ENCODE results near the gene ARL6. TPM values are rescaled to one million over a fixed set of nuclear protein-coding genes. Genes with fewer than 3 reads are reported as not detected.
A peak's percentile ranks its signal among the peaks of the same experiment; 100 is the strongest.

The ARL6 gene
- total RNA-seq, 1 donor from 2014 or later, result 8.5 TPM

- H3K27ac Mint-ChIP-seq (ENCODE audit: unreplicated experiment), result no peak overlapping the region
- peaks cover 23% of the 10 kb centered on the region for H3K4me1 Mint-ChIP-seq (ENCODE audit: unreplicated experiment)
- no peaks in the 10 kb centered on the region for H3K9me3 Mint-ChIP-seq (ENCODE audit: unreplicated experiment)
- peak overlapping the region; percentile 92 for H3K4me3 Mint-ChIP-seq (ENCODE audit: unreplicated experiment)
- H3K36me3 Mint-ChIP-seq (ENCODE audit: low read depth, unreplicated experiment), result peaks cover 4% of the 10 kb centered on the region
- H3K27me3 Mint-ChIP-seq (ENCODE audit: unreplicated experiment), result peaks cover 17% of the 10 kb centered on the region
- no peak for DNase-seq (ENCODE audit: low spot score)
- TF ChIP-seq CTCF (IDR thresholded peaks at IDR 0.05; ENCODE audit: unreplicated experiment), result no peak
Observed at GRCh38 chr3:97820780-97821179, 56.2 kb downstream of the ARL6 start.

DNA sequence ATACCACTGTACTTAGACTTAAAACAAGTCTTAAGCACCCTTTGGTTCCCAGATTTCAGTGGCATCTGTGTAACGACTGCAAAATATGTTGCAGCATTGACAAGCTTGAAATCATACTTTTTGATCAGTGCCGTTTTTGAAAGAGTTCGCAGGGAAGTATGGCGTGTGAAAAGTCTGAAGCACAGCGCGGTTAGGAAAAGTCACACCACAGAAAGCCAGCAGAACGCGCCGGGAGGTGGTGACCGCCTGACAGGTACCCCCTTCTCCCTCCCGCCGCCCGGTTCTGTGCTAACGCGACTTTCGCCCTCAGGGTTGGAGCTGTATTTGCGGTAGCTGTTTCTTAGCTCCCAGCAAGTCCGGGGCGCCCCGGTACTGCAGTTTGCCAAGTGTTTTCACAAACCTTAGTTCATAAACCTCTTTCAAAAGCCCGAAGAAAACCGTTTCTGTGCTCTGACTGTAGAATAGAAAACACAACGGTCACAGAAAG lies 56.8 kb downstream of the ARL6 start:
- Mint-ChIP-seq H3K4me3 (ENCODE audit: unreplicated experiment) (peak overlapping the region; percentile 92), H3K4me1 (ENCODE audit: unreplicated experiment) (peaks cover 23% of the 10 kb centered on the region), H3K27ac (ENCODE audit: unreplicated experiment) (peak overlapping the region; percentile 63), H3K36me3 (ENCODE audit: low read depth, unreplicated experiment) (peaks cover 4% of the 10 kb centered on the region), H3K27me3 (ENCODE audit: unreplicated experiment) (peaks cover 17% of the 10 kb centered on the region), H3K9me3 (ENCODE audit: unreplicated experiment) (no peaks in the 10 kb centered on the region)
- peak; percentile 43 for DNase-seq (ENCODE audit: low spot score)
- no peak for TF ChIP-seq CTCF (IDR thresholded peaks at IDR 0.05; ENCODE audit: unreplicated experiment)

DNA sequence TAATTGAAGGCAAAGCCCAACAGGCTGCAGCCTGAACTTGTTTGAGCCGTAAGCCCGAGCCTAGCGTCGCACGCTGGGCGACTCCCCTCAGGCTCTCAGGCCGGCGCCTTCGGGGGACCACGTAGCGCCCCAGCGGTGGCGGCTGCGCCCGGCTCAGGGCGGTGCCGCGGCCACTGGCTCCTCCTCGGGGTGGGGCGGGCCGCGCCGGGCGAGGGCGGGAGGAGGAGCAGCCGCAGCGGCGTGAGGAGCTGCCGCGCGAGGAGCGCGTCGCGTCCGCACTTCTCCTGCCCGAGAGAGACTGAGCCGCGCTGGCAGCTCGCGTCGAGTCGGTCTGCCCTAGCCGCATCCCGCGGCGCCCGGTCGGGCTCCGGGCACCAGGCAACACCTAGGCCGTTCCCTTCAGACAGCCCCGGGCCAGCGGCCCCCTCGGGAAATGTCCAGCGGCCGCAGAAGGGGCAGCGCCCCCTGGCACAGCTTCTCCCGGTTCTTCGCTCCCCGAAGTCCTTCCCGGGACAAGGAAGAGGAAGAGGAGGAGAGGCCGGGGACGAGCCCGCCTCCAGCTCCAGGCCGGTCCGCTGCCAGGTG lies 57.3 kb downstream of the ARL6 start, which contains the start of gene CRYBG3:
CRYBG3 (plus strand) TSS at position 238 of the 585 bp plus-strand sequence; CDS start at position 434, 196 bp downstream.
- H3K27me3 Mint-ChIP-seq (ENCODE audit: unreplicated experiment), result peaks cover 17% of the 10 kb centered on the region
- peaks cover 23% of the 10 kb centered on the region for H3K4me1 Mint-ChIP-seq (ENCODE audit: unreplicated experiment)
- no peak for TF ChIP-seq CTCF (IDR thresholded peaks at IDR 0.05; ENCODE audit: unreplicated experiment)
- DNase-seq (ENCODE audit: low spot score), result peak; percentile 84
- H3K36me3 Mint-ChIP-seq (ENCODE audit: low read depth, unreplicated experiment), result peaks cover 4% of the 10 kb centered on the region
- H3K9me3 Mint-ChIP-seq (ENCODE audit: unreplicated experiment), result no peaks in the 10 kb centered on the region
- H3K27ac Mint-ChIP-seq (ENCODE audit: unreplicated experiment), result peak within 1 kb of the TSS; percentile 97
- H3K4me3 Mint-ChIP-seq (ENCODE audit: unreplicated experiment), result peak within 1 kb of the TSS; percentile 100

- H3K27me3 Mint-ChIP-seq (ENCODE audit: unreplicated experiment), result peaks cover 17% of the 10 kb centered on the region
- H3K4me3 Mint-ChIP-seq (ENCODE audit: unreplicated experiment), result peak overlapping the region; percentile 100
- peak overlapping the region; percentile 97 for H3K27ac Mint-ChIP-seq (ENCODE audit: unreplicated experiment)
- no peak for TF ChIP-seq CTCF (IDR thresholded peaks at IDR 0.05; ENCODE audit: unreplicated experiment)
- H3K36me3 Mint-ChIP-seq (ENCODE audit: low read depth, unreplicated experiment), result peaks cover 4% of the 10 kb centered on the region
- H3K9me3 Mint-ChIP-seq (ENCODE audit: unreplicated experiment), result no peaks in the 10 kb centered on the region
- peaks cover 23% of the 10 kb centered on the region for H3K4me1 Mint-ChIP-seq (ENCODE audit: unreplicated experiment)
- DNase-seq (ENCODE audit: low spot score), result peak; percentile 63
Observed at GRCh38 chr3:97822359-97822775, 57.8 kb downstream of the ARL6 start.

All from endothelial cell (in vitro differentiated cells).